Kasumi-1 (cell line): ENCODE measurements around the gene FABP6.

Experiments
- DNase-seq, 2 experiments: peaks; one replicate each; lab custom pipeline; 2025; lab: John Stamatoyannopoulos, UW

The FABP6 gene

DNA sequence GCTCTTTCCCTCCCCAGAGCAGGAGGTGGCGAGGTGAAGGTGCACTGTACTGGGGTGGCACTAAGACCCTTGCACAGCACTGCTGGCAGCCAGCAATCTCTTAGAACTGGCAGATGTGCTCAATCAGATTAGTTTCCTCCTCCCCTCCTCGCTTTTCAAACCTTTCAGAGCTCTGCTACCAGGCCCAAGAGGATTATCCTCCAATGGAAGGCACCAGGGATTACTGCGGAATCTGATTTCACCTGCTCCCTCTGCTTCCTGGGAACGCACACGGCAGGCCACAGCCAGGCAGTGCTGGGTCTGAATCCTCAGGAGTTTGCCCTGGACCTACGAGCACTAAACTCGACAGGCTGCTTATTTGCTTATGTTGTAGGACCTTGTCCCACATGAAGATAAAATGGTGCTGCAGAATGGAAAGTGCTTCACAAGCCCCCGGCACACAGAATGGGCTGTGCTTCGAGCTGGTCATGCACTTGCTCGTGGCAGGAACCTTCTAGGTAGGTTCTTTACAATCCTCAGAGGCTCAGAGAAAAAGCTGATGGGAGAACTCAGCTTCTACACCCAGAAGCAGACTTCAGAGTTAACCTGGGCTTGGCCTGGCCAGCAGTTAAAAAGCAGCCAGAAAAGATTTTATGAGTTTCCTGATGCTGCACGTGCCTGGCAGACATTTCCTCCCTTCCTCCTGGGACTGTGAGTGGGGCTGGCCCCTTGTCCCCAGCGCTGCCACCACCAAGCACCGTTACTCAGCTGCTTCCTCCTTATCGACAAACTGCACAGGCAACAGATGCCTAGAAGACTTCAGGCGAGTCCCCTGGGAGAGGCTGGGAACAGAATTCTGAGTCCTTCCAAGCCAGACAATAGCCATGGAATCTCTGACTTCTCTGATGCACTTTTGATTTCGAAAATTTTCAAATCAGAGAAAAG is 33.1 kb downstream of the FABP6 start:
- DNase-seq = peak; percentile 90 to 92

DNA sequence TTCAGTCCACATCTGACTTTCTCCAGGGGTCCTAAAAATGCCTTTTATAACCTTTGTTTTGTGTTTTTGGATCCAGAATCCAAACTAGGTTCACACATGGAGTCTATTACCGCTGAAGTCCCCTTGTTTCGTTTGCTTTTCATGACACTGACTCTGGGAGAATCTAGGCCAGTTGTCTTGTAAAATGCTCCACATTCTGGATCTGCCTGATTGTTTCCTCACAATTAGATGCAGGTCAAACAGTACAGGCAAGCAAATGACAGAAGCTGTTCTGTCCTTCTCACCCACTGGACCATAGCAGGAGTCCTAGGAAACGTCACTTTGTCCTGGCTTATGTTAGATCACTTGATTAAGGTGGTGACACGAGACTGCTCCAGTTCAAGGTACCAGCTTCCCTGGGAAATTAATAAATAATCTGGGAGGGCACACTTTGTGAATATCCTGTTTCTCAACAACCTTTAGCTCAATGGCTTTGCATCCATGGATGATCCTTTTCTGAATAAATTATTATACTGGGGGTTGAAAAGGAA is 34.1 kb downstream of the FABP6 start:
- DNase-seq = no peak

DNA sequence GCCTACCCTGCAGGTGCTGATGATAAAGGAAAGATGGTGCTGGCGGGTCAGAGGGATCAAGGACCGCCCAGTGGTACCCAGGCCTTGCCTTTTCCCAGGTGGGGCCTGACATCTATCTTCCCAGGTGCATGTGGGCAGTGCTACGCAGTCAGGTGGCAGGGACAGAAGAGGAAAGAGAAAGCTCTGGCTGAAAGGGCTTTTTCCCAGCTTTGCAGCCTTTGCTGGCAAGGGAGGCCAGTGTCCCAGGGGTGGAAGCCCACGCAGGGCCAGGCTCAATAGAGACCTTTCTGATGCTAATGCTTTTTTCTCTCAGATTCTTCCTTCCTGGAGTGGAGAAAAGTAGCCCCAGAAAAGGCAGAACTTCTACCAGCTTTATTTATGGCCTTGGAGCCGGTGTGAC is 36.7 kb downstream of the FABP6 start:
- DNase-seq = no peak

DNA sequence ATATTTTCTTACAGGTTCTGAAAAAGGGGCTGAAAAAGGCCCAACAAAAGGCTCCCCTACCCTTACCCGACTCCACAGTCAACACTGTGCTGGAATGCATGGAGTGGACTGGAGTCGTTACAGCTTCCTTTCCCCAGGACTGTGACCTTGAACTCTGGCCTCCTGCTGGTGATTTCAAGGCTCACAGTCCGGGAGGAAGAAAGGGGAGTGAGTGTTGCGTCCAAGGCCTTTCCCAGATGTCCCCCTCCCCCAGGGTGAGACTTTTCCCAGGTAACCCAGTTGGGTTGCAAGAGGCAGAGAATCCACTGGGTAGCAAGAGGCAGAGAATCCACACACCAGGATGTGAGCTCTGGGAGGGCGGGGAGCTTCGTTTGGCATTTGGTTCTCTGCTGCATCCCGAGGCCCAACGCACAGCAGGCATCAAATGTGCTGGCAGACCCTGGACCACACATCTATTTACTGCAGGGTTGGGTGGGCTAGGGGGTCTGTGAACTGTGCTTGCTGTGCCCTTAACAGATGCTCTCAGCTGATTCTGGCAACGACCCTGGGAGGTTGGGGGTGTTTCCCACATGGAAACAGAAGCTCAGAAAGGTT is 37.5 kb downstream of the FABP6 start:
- no peak for DNase-seq

GRCh38 chr5:160268121-160268520 is 38.8 kb downstream of the FABP6 start:
- no peak for DNase-seq

DNA sequence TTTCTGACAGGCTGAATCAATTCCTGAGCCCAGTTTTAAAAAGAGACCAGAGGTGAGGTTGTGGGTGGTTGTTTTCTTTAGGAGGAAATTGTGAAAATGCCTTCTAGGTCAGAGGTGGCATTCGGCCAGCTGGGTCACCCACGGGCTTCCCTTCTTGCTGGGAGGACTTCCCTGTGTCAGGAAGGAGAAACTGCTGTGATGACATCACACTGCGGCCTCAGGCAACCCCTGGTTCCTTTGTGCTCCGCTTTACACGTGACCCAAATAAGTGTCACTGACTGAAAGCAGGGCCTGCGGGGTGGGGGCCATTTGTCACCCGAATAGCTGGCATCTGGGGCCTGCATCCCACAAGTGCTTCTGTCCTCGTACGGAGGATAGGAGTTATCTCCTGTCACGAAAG is 39.7 kb downstream of the FABP6 start:
- peak; percentile 76 to 79 for DNase-seq

DNA sequence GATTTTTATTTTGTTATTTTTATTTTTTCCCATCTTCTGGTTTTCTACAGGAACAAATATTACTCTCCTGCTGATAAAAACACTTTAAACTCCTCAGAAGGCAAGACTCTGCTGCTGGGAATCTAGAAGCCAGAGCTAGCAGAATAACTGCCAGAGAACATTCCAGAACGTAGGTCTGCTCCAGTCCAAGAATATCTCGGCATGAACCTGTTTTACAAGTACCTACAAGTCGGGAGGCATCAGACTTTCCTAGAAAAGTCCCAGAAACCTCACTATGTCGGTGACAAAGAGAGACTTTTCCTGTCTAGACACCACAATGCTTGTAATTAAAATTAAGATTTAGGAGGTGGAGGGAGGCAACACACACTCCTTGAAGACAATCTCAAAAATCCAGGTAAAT is 41.4 kb downstream of the FABP6 start:
- no peak for DNase-seq

DNA sequence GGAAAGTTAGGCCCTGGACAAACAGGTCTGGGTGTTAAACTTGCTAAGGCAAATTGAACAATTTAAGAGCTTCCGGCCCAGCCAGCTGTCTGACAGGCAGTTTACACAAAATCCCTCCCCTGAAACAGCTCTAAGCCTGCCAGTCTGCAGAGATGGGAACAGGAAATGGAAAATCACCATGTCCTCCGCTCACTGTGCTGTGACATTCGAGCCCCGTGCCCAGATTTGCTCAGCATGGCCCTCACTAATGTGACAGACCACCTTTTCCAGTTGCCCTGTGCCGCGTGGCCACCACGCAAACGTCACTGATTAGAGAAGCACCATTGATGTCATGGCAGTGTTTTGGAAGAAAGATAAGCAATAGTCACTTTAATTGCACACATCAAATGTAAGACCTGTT is 42.1 kb downstream of the FABP6 start:
- DNase-seq = peak; percentile 61 to 71

DNA sequence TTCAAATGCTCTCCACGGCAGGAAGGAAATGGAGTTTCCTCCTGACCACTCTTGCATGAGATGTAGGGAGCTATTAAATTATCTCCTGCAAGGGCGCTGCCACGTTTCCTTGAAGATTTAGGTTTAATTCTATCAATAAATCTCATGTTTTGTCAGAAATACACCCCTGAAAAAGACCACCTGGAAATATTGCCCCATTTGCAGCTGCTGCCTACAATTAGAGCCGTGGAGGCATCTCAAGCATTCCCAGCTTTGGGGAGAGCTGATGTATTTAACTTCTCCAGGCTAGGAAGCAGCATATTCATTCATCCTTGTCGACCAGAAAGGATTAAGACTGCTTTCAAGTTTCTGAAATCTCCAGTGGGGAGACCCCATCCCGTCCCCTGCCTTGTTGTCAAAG is 42.5 kb downstream of the FABP6 start:
- no peak for DNase-seq

- no peak for DNase-seq
Observed at GRCh38 chr5:160272264-160272663, 43.0 kb downstream of the FABP6 start.

- DNase-seq = no peak
Observed at GRCh38 chr5:160272889-160273288, 43.6 kb downstream of the FABP6 start.

GRCh38 chr5:160274483-160274931 is 45.2 kb downstream of the FABP6 start:
- DNase-seq = no peak

DNA sequence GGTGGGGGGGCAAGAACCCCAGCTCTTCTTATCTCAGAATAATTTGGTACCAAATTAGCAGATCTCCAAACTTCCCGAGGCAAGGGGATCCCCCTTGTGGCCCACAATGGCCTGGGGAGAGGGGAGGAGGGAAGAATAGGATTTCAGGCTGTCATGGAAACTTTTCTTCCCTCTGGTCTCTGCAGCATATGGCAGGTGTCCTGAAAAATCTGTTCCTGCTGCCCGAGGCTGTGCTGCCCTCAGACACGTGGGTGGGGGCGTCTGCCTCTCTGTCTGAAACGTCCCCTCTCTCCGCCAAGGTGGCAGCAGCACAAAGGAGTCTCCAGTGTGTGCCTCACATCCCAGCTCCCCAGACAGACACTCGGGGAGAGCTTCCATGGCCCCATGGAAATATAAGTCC is 49.0 kb downstream of the FABP6 start:
- DNase-seq = no peak

DNA sequence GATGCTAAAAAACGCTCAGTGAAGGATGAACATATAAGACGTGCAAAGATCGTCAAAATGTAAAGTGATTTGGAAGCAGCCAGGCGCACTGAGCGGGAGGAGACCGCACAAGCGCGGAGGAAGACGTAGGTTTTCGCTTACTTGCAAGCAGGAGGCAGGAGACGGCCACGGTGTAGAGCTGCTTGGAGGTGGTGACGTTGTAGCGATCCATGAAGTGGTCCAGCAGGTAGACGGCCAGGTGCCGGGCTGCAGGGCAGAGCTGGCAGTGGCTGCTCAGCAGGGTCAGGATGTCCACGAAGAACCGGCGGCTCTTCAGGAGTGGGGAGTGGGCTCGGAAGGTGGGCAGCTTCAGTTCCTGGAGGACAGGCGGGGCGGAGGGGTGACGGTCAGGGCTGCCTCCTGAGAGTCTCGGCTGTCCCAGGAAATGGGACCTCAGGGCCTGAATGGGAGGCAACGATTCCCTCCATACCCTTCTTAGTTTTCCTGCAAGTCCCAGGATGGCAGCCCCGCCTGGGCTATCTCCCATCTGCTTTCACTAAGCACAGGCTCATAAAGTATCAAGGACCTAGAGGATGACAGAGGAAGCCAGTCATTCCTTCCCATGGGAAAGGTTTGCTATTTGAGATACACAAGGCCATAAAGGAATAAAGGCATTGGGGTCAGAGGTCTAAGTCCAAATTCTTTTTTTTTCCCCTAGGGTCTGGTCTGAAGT is 51.2 kb downstream of the FABP6 start:
- no peak for DNase-seq

- no peak for DNase-seq
Observed at GRCh38 chr5:160281275-160281674, 52.0 kb downstream of the FABP6 start.

DNA sequence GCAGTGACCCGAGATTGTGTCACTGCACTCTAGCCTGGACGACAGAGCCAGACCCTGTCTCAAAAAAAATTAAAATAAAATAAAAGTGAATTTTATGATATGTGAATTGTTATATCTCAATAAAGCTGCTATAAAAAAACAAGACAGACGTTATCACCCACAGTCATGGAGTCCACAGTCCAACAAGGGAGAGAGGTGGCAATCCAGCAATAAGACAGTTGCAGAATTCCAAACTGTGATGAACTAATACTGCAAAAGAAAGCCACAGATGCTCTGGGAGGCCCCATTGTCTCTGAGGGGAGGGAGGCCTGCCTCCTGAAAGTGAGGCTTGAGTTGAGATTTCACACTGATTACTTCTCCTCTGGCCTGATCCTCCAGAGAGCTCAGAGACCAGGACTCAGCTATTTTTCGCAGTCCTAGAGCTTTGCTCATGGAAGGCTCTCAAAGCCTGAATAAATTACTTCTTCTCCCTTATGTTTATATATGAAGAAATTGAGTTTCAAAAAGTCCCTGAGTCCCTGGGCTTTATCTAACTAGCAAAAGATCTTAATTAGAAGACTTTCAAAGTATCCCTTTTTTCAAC is 55.1 kb downstream of the FABP6 start:
- DNase-seq = no peak

DNA sequence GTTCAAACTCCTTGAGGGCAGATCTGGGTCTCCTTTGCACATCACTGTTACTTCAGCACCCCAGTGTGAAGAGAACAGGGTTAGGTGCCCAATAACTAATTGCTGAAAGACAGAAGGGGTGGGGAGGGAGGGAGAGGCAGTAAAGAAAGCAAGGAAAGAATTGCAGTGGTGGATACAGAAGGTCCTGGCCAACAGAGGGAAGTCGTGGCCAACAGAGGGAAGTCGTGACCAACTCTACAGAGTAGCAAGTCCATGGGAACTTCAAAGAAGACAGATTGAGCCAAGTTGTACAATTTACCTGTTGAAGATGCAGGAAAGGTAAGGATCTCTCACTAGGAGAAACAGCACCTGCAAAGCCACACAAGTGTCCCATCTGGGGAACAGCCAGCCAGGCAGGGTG is 56.0 kb downstream of the FABP6 start:
- DNase-seq = peak in 1 of 2 experiments; percentile 9

DNA sequence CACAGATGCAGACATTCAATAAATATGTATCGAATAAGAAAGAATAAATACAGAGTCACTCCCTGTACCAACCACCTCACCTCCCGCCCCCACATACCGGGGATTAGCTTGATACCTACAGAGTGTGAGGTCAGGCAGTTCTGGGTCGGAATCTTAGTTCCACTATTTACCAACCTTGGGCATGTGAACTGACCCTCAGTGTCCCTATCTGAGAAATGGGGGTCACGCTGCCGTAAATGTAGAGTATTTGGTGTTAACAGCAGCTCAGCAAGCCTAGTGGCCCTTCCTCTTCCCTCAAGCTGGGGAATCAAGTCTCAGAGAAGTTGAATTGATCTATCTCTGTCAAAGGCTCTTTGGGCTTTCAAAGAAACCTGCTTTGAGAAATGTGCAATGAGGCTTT is 57.6 kb downstream of the FABP6 start:
- no peak for DNase-seq

DNA sequence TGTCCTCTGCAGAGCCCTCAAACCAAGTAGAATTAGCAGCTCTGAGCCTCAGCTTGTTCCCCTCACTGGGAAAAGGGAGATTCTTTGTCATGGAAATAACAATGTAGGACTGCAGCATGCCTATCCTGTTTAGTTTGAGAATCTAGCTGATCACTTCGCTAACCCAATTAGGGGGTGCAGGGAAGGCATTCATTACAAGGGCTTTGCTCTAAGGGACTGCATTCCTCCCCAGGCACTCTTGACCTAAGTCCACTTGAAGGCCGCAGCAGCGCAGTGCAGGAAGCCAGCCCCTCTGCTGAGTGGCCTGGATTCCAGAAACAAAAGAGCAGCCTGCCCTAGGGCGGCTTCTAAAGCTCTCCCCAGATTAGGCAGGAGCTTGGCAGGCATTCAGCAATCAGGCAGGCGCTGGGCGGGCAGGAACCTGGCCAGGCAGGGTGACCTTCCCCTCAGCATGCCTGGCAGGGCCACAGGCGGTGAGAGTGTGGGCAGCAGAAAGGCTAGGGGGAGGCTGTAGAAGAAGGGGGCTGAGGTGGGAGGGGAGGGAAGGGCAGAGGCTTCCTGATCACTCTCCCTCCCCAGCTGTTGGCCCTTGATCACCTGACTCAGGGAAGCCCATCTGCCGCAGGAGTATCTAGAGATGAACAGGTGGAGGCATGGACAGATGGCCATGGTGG is 58.2 kb downstream of the FABP6 start:
- no peak for DNase-seq
